Thoracic aorta (tissue), 2 donors: ENCODE data around the gene CD1C. TPM values are rescaled to one million over a fixed set of nuclear protein-coding genes. Genes with fewer than 3 reads are reported as not detected.
"Not testable (repeated sequence)": the region's sequence is repeated elsewhere in the genome, so short reads cannot be mapped to it uniquely, and the experiment has no call there.

ENCODE experiments used
- ATAC-seq: fragments of 150-250 bp; one replicate; pipeline ENCODE4 v1.8.0; 2017; ENCODE audit warnings: low read depth; ENCODE audit not compliant: insufficient number of reproducible peaks, low FRiP score
- DNase-seq: peaks from one replicate; pipeline ENCODE4 v3.0.0-alpha.2; 2020; ENCODE audit warnings: low spot score
- H3K27ac ChIP-seq, 2 donors: fragments of 200-600 bp; sonication (generic); 1 replicate in 1 of 2; 2 replicates in 1 of 2; pipeline ENCODE4 v1.5.1; 2016; ENCODE audit warnings: mild to moderate bottlenecking in 2 of 2, moderate library complexity in 2 of 2
- H3K27me3 ChIP-seq: fragments of 200-600 bp; sonication (generic); replicated peaks from 2 replicates; pipeline ENCODE4 v1.6.0; 2016; ENCODE audit warnings: mild to moderate bottlenecking; ENCODE audit not compliant: insufficient read depth
- H3K36me3 ChIP-seq: fragments of 200-600 bp; sonication (generic); one replicate; pipeline ENCODE4 v1.5.1; 2016
- H3K4me1 ChIP-seq, 2 donors: fragments of 200-600 bp; sonication (generic); 1 replicate in 1 of 2; 2 replicates in 1 of 2; pipeline versions ENCODE4 v1.5.1 to v1.6.0; 2016; ENCODE audit warnings: low read depth in 2 of 2, mild to moderate bottlenecking in 1 of 2; ENCODE audit not compliant: control insufficient read depth in 1 of 2
- H3K4me3 ChIP-seq: fragments of 200-600 bp; sonication (generic); 2 replicates; pipeline ENCODE4 v1.5.1; 2016; ENCODE audit warnings: mild to moderate bottlenecking
- H3K9me3 ChIP-seq: fragments of 200-600 bp; sonication (generic); 2 replicates; pipeline ENCODE4 v1.5.1; 2016
- total RNA-seq, 2 donors: library from RNA; depleted of rRNA; stranded (reverse); fragments of >200 nt; gene quantifications; one replicate each; pipeline versions ENCODE4 v1.1.0 to v1.2.3, GENCODE V29; 2016
- TF ChIP-seq, protein P1 (sequence below): fragments of 200-600 bp; sonication (generic); IDR thresholded peaks from one replicate; pipeline ENCODE4 v1.5.1; 2019; ENCODE audit warnings: antibody characterized with exemption

The CD1C gene
- total RNA-seq, 2 donors from 2014 or later, result not detected

DNA sequence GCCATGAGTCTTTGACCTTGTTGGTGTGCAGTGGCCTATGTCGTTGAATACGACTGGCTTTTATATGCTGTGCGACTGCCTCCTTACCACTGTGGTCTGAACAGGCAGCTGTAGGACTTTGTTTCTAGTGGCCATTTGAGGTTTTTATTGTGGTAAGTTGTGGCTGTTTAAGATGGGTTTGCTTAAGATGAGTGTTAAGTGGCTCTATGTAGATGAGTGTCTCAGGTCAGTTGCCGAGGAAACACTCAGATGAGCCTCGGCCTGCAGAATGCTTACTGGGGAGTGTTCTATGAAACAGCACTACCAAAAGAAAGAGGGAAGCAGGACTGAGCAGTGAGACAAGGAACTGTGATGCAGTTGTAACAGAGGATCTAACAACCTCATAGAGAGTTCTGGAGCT, 14.9 kb upstream of the CD1C start:
- DNase-seq (no peak), ATAC-seq (no peak)
- TF ChIP-seq, protein P1, sequence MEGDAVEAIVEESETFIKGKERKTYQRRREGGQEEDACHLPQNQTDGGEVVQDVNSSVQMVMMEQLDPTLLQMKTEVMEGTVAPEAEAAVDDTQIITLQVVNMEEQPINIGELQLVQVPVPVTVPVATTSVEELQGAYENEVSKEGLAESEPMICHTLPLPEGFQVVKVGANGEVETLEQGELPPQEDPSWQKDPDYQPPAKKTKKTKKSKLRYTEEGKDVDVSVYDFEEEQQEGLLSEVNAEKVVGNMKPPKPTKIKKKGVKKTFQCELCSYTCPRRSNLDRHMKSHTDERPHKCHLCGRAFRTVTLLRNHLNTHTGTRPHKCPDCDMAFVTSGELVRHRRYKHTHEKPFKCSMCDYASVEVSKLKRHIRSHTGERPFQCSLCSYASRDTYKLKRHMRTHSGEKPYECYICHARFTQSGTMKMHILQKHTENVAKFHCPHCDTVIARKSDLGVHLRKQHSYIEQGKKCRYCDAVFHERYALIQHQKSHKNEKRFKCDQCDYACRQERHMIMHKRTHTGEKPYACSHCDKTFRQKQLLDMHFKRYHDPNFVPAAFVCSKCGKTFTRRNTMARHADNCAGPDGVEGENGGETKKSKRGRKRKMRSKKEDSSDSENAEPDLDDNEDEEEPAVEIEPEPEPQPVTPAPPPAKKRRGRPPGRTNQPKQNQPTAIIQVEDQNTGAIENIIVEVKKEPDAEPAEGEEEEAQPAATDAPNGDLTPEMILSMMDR, result no peak

DNA sequence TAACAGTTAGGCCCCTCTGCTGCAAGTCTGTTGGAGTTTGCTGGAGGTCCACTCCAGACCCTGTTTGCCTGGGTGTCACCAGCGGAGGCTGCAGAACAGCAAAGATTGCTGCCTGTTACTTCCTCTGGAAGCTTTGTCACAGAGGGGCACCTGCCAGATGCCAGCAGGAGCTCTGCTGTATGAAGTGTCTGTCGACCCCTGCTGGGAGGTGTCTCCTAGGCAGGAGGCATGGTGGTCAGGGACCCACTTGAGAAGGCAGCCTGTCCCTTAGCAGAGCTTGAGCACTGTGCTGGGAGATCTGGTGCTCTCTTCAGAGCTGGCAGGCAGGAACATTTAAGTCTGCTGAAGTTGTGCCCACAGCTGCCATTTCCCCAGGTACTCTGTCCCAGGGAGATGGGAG, 7.3 kb upstream of the CD1C start:
- not testable (repeated sequence) for H3K9me3 ChIP-seq, H3K27me3 ChIP-seq, H3K36me3 ChIP-seq, DNase-seq, H3K27ac ChIP-seq, H3K4me3 ChIP-seq, ATAC-seq, H3K4me1 ChIP-seq

More for the DNA sequence above, 14.9 kb upstream of the CD1C start:
- Histone ChIP-seq H3K36me3 (no peaks in the 10 kb centered on the region), H3K27me3 (no peaks in the 10 kb centered on the region), H3K27ac (no peak overlapping the region), H3K9me3 (no peaks in the 10 kb centered on the region), H3K4me1 (no peaks in the 10 kb centered on the region), H3K4me3 (no peak overlapping the region)

DNA sequence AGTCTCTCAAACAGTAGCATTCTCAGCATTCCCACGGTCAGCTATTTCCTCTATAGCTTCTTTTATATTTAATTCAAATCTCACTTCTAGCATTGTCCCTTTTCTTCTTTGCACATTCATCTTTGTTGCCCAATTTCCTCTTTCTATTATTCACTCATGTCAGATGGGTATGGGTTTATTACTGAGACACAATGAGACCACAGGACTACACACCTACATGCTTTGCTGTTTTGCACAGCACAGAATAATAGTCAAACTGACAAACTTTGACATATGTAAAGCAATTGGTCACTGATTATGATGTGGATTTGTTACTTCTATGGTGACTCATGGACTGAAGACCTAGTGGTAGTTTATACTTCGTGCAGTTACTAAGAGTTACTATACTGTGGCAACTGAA, 5.8 kb upstream of the CD1C start:
- Histone ChIP-seq H3K9me3 (no peaks in the 10 kb centered on the region), H3K4me1 (no peaks in the 10 kb centered on the region), H3K4me3 (no peak overlapping the region), H3K27ac (no peak overlapping the region), H3K27me3 (no peaks in the 10 kb centered on the region), H3K36me3 (no peaks in the 10 kb centered on the region)
- ATAC-seq (no peak), DNase-seq (no peak)
- TF ChIP-seq, protein P1, result no peak

DNA sequence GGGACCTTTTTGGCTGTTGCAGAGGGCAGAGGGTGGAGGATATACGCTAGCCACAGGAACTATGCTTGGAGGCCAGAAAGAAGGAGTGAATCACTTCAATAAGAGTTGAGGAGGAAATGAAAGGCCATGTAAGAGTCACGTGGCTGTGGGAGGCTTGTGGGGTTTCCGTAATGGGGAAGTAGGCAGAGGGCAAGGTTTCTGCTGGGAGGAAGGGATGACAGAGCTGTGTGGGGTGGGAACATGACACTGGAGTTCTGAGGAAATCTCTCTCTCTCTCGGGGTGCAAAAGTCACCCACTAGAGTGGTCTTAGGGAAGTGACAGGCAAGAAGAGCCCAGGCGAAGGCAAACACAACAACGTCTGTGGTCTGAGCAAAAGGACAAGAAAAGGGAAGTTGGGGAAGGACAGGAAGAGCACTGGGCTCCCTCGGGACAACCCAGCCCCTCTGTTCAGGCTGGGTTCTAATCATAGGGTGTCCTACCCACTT, 3.9 kb upstream of the CD1C start:
- no peaks in the 10 kb centered on the region for H3K9me3 ChIP-seq
- no peaks in the 10 kb centered on the region for H3K27me3 ChIP-seq
- DNase-seq (peak; percentile 25), ATAC-seq (no peak)
- H3K4me1 ChIP-seq, result no peaks in the 10 kb centered on the region
- no peak overlapping the region for H3K27ac ChIP-seq
- no peak overlapping the region for H3K4me3 ChIP-seq
- H3K36me3 ChIP-seq, result no peaks in the 10 kb centered on the region
- TF ChIP-seq, protein P1, result no peak

DNA sequence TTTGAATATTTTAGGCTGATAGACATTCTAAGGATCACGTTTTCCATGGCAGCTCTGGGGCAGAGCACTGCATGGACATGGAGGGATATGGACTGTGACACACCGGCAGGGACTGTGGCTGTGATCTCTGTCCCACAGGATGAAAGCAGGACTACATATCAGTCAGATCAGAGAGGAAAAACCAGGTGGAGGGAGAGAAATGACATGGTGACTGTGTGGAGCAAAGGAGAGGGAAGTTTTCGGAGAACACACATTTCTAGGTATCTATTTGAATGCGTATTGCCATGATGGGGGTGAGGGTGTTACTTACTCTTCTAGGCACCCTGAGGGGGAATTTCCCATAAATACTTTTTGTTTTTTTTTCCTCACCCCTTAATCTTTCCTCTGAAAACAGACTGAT, 3.2 kb upstream of the CD1C start:
- no peak overlapping the region for H3K4me3 ChIP-seq
- TF ChIP-seq, protein P1, result no peak
- no peak for DNase-seq
- H3K27me3 ChIP-seq, result no peaks in the 10 kb centered on the region
- H3K9me3 ChIP-seq, result no peaks in the 10 kb centered on the region
- H3K27ac ChIP-seq, result no peak overlapping the region
- ATAC-seq, result no peak
- H3K4me1 ChIP-seq, result no peaks in the 10 kb centered on the region
- no peaks in the 10 kb centered on the region for H3K36me3 ChIP-seq

DNA sequence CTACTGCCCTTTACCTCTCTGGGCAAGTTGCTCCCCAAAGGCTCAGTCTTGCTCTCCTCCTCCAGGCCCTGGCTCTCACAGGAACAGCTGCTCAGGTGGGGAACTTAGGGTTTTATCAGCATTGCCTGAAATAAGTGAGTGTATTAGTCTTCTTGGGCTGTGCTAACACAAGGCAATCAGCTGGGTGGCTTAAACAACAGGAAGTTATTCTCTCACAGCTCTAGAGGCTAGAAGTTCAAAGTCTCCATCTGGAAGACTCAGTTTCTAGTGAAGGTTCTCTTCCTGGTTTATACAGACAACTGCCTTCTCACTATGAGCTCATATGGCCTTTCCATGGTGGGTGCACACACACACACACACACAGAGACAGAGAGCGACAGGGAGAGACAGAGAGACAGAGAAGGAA, 2.8 kb upstream of the CD1C start:
- no peak overlapping the region for H3K4me3 ChIP-seq
- no peaks in the 10 kb centered on the region for H3K36me3 ChIP-seq
- no peak for DNase-seq
- ATAC-seq, result no peak
- no peaks in the 10 kb centered on the region for H3K27me3 ChIP-seq
- TF ChIP-seq, protein P1, result no peak
- H3K4me1 ChIP-seq, result no peaks in the 10 kb centered on the region
- no peaks in the 10 kb centered on the region for H3K9me3 ChIP-seq
- no peak overlapping the region for H3K27ac ChIP-seq
